LNCaP clone FGC (cell line): ENCODE results near the gene PHF21A.

Experiments used
- DNase-seq: peaks from one replicate; pipeline ENCODE4 v3.0.0-alpha.2; 2011; ENCODE audit warnings: low read depth
- H3K4me3 ChIP-seq: 2 replicates; pipeline ENCODE4 v1.5.1; 2011; ENCODE audit warnings: mild to moderate bottlenecking, low read depth, low read length, control low read depth
- CTCF ChIP-seq: IDR thresholded peaks from 2 replicates; pipeline ENCODE4 v1.5.1; 2012; ENCODE audit warnings: mild to moderate bottlenecking; ENCODE audit not compliant: control insufficient read depth, insufficient read depth; ENCODE audit errors: extremely low read depth

PHF21A gene

GRCh38 chr11:45920531-45921477 is 200.4 kb downstream of the PHF21A start:
- DNase-seq, result no peak
- TF ChIP-seq CTCF, result no peak
- H3K4me3 ChIP-seq, result no peak overlapping the region

GRCh38 chr11:45919806-45920530 is 201.3 kb downstream of the PHF21A start:
- no peak overlapping the region for H3K4me3 ChIP-seq
- no peak for DNase-seq
- no peak for TF ChIP-seq CTCF

- no peak for TF ChIP-seq CTCF
- DNase-seq, result no peak
- H3K4me3 ChIP-seq, result peak overlapping the region; percentile 91
Measured at GRCh38 chr11:45918962-45919675, 202.1 kb downstream of the PHF21A start.

GRCh38 chr11:45918331-45918941 is 202.8 kb downstream of the PHF21A start:
- H3K4me3 ChIP-seq, result peak overlapping the region; percentile 91
- no peak for TF ChIP-seq CTCF
- DNase-seq, result peak; percentile 40

GRCh38 chr11:45917623-45918330 is 203.5 kb downstream of the PHF21A start, which contains the start of gene PEX16:
PEX16 (minus strand) TSS chr11:45917877; CDS start chr11:45917811, 66 bp downstream.
- TF ChIP-seq CTCF, result no peak
- peak within 1 kb of the TSS; percentile 91 for H3K4me3 ChIP-seq
- peak; percentile 100 for DNase-seq

- DNase-seq, result no peak
- TF ChIP-seq CTCF, result no peak
- H3K4me3 ChIP-seq, result peak overlapping the region; percentile 91
Measured at GRCh38 chr11:45917286-45917622, 204.0 kb downstream of the PHF21A start.
